HG03095 (cell line): ENCODE results near the gene PHYHIPL.

ENCODE experiments used
- ATAC-seq: cut with Tn5 transposase; IDR thresholded peaks from one replicate; pipeline ENCODE4 v1.9.1; 2021; ENCODE audit warnings: moderate library complexity; ENCODE audit not compliant: unreplicated experiment

The PHYHIPL gene

GRCh38 chr10:59289853-59290252, 113.4 kb downstream of the PHYHIPL start:
- no peak for ATAC-seq

GRCh38 chr10:59290448-59290847, 114.0 kb downstream of the PHYHIPL start:
- ATAC-seq, result no peak
